Natural killer cell (primary cell): ENCODE data around the gene TMEM120B. TPM values are rescaled to one million over a fixed set of nuclear protein-coding genes. Genes with fewer than 3 reads are reported as not detected.
"Not testable (repeated sequence)": the region's sequence is repeated elsewhere in the genome, so short reads cannot be mapped to it uniquely, and the experiment has no call there.

Source experiments
- ATAC-seq, 3 donors: fragments of 150-1000 bp in 2 of 3; fragments of 200-7000 bp in 1 of 3; cut with Tn5 transposase; 1 replicate in 1 of 3; 2 replicates in 2 of 3; pipeline ENCODE4 v1.10.0; 2021; ENCODE audit warnings: mild to moderate bottlenecking in 2 of 3, moderate library complexity in 2 of 3
- DNase-seq, 2 donors: peaks; one replicate each; pipeline versions ENCODE4 v3.0.0 to v3.0.0-alpha.2; 2013 to 2021; ENCODE audit warnings: mixed read lengths in 1 of 2
- H3K27ac ChIP-seq: one replicate; pipeline ENCODE4 v1.5.1; 2013; ENCODE audit warnings: mild to moderate bottlenecking, low read length
- H3K27me3 ChIP-seq: one replicate; pipeline ENCODE4 v1.6.1; 2013; ENCODE audit warnings: low read length; ENCODE audit not compliant: control insufficient read depth, insufficient read depth
- H3K36me3 ChIP-seq: one replicate; pipeline ENCODE4 v1.6.1; 2013; ENCODE audit warnings: low read length; ENCODE audit not compliant: control insufficient read depth, insufficient read depth
- H3K4me1 ChIP-seq: one replicate; pipeline ENCODE4 v1.6.1; 2013; ENCODE audit warnings: low read length; ENCODE audit not compliant: control insufficient read depth, insufficient read depth
- H3K4me3 ChIP-seq: one replicate; pipeline ENCODE4 v1.5.1; 2013; ENCODE audit warnings: low read length
- H3K9me3 ChIP-seq: one replicate; pipeline ENCODE4 v1.6.1; 2013; ENCODE audit warnings: low read length; ENCODE audit not compliant: control insufficient read depth, insufficient read depth
- H3K27ac Mint-ChIP-seq, 2 donors: one replicate each; pipeline ENCODE4 v1.8.0; 2022; ENCODE audit warnings: mild to moderate bottlenecking in 2 of 2, mixed read lengths in 2 of 2, moderate library complexity in 1 of 2
- H3K27me3 Mint-ChIP-seq, 2 donors: one replicate each; pipeline ENCODE4 v1.8.0; 2022; ENCODE audit warnings: low read depth in 2 of 2, mixed read lengths in 2 of 2
- H3K36me3 Mint-ChIP-seq: one replicate; pipeline ENCODE4 v1.8.0; 2022; ENCODE audit warnings: mixed read lengths
- H3K4me1 Mint-ChIP-seq, 2 donors: one replicate each; pipeline ENCODE4 v1.8.0; 2022; ENCODE audit warnings: mixed read lengths in 2 of 2
- H3K4me3 Mint-ChIP-seq: one replicate; pipeline ENCODE4 v1.8.0; 2022; ENCODE audit warnings: mild to moderate bottlenecking, moderate library complexity, mixed read lengths
- H3K9me3 Mint-ChIP-seq, 2 donors: one replicate each; pipeline ENCODE4 v1.8.0; 2022; ENCODE audit warnings: mixed read lengths in 2 of 2
- WGBS: methylation state at CpG from one replicate; pipeline ENCODE4 v1.1.7; 2013; ENCODE audit warnings: missing lambda C conversion rate; ENCODE audit not compliant: insufficient coverage; 5-methylcytosine and 5-hydroxymethylcytosine counted together
- intact Hi-C: fragments of 100-400 bp; cut with micrococcal nuclease; formaldehyde crosslinking; loops from one replicate; pipeline ENCODE4 v1.14.2; 2022
- total RNA-seq, 4 donors: library from RNA; stranded (reverse); fragments of 120-200 nt in 1 of 4; gene quantifications; one replicate each; pipeline versions ENCODE4 v1.2.3 to v1.2.4, GENCODE V29; 2013 to 2022
- TF ChIP-seq, protein P1 (sequence below): fragments of 200-600 bp; IDR thresholded peaks from one replicate; pipeline ENCODE4 v1.8.0; 2022; ENCODE audit warnings: antibody characterized with exemption

The TMEM120B gene
- total RNA-seq, 3 donors from 2014 or later (not counting 1 experiment from before 2014, with no cell fraction given) = 6.3 to 8.4 (median 7.9) TPM

DNA sequence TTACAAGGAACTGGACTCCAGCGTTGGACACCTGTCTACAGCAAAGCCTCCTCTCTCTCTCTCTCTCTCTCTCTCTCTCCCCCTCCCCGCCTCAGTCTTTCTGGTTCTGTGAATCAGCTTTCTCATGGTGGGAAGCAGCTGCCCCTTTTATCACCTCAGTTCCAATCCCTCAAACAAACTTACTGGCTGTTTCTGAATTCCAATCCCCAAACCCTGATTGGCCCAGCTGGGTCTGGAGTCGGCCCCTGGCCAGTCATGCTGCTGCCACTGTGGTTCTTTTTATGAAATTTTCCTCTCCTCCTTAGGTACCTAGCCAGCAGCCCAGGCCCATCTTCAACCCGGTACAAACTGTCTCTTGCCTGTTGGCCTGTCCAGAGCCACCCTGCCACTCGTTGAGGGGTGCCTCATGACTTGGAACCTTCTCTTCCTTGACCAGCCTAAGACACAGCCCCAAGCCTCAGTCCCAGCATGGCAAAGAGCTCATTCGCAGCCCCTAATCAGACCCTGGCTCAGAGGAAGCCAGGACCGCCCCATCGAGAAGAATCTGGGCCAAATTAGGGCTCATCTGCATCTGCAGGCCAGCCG is 33.7 kb upstream of the TMEM120B start:
- H3K4me1 ChIP-seq = peaks cover 9% of the 10 kb centered on the region
- Mint-ChIP-seq H3K4me3 (no peak overlapping the region), H3K36me3 (no peaks in the 10 kb centered on the region), H3K27ac (peak overlapping the region in 1 of 2 donors; percentile 71), H3K9me3 (no peaks in the 10 kb centered on the region), H3K27me3 (no peaks in the 10 kb centered on the region), H3K4me1 (peaks cover 0 to 5% of the 10 kb centered on the region in 2 donors)
- no peaks in the 10 kb centered on the region for H3K9me3 ChIP-seq
- no peak overlapping the region for H3K27ac ChIP-seq
- 89% methylated on average over 9 of the region's 9 CpGs for whole genome bisulfite sequencing
- no peak for DNase-seq
- H3K27me3 ChIP-seq = no peaks in the 10 kb centered on the region
- no peak overlapping the region for H3K4me3 ChIP-seq
- TF ChIP-seq, protein P1, sequence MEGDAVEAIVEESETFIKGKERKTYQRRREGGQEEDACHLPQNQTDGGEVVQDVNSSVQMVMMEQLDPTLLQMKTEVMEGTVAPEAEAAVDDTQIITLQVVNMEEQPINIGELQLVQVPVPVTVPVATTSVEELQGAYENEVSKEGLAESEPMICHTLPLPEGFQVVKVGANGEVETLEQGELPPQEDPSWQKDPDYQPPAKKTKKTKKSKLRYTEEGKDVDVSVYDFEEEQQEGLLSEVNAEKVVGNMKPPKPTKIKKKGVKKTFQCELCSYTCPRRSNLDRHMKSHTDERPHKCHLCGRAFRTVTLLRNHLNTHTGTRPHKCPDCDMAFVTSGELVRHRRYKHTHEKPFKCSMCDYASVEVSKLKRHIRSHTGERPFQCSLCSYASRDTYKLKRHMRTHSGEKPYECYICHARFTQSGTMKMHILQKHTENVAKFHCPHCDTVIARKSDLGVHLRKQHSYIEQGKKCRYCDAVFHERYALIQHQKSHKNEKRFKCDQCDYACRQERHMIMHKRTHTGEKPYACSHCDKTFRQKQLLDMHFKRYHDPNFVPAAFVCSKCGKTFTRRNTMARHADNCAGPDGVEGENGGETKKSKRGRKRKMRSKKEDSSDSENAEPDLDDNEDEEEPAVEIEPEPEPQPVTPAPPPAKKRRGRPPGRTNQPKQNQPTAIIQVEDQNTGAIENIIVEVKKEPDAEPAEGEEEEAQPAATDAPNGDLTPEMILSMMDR = no peak
- ATAC-seq = no peak
- no peaks in the 10 kb centered on the region for H3K36me3 ChIP-seq
- intact Hi-C loops = no loop called here

DNA sequence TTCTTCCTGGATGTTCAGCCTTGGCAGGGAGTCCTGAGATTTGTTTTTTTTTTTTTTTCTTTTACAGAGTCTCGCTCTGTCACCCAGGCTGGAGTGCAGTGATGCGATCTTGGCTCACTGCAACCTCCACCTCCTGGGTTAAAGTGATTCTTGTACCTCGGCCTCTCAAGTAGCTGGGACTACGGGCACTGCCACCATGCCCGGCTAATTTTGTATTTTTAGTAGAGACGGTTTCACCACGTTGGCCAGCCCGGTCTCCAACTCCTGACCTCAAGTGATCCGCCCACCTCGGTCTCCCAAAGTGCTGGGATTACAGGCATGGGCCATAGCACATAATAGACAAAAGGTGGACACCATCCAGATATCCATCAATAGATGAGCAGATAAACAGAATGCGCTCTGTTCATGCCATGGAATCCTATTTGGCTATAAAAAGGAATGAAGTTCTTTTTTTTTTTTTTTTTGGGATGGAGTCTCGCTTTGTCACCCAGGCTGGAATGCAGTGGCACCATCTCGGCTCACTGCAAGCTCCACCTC is 32.8 kb upstream of the TMEM120B start:
- H3K4me3 ChIP-seq, H3K36me3 ChIP-seq, H3K27ac ChIP-seq, H3K9me3 Mint-ChIP-seq, DNase-seq, H3K36me3 Mint-ChIP-seq, H3K4me1 Mint-ChIP-seq, H3K9me3 ChIP-seq, H3K4me1 ChIP-seq, H3K4me3 Mint-ChIP-seq, H3K27me3 Mint-ChIP-seq, H3K27me3 ChIP-seq, ATAC-seq: not testable (repeated sequence)
- intact Hi-C loops = loop anchor here (10.0 kb wide), 1 partner anchor 345 kb away; no protein-coding TSS in a partner anchor
- WGBS = 92% methylated on average over 12 of the region's 13 CpGs
- H3K27ac Mint-ChIP-seq = peak overlapping the region in 1 of 2 donors; percentile 71

DNA sequence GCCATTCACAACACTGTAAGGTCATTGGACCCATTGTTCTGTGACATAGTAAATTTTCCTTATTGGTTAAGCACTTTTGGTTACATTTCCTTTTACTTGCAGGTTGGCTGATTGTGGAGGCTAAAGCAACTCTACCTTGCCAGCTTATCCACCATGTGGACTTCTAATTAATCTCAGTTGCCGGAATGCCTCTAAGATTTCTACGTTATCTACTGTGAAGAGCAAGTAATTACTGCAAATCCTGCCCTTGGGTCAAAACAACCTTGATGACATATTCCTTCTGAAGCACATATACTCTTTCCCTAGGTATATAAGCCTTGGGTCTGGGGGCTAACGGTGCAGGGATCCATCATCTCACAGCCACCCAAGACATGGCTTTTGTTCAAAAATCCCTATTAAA is 23.6 kb upstream of the TMEM120B start:
- Mint-ChIP-seq H3K9me3 (no peaks in the 10 kb centered on the region), H3K4me1 (peaks cover 5 to 6% of the 10 kb centered on the region in 2 donors), H3K27ac (peak overlapping the region in 1 of 2 donors; percentile 18), H3K36me3 (no peaks in the 10 kb centered on the region), H3K4me3 (no peak overlapping the region), H3K27me3 (no peaks in the 10 kb centered on the region)
- 97% methylated on average over 3 of the region's 3 CpGs for WGBS
- Histone ChIP-seq H3K4me1 (peaks cover 10% of the 10 kb centered on the region), H3K27me3 (no peaks in the 10 kb centered on the region), H3K36me3 (no peaks in the 10 kb centered on the region), H3K27ac (no peak overlapping the region), H3K9me3 (no peaks in the 10 kb centered on the region), H3K4me3 (no peak overlapping the region)
- no peak for ATAC-seq
- DNase-seq = no peak
- intact Hi-C loops = loop anchor here (10.0 kb wide), 1 partner anchor 354 kb away; no protein-coding TSS in a partner anchor
- TF ChIP-seq, protein P1 = no peak

DNA sequence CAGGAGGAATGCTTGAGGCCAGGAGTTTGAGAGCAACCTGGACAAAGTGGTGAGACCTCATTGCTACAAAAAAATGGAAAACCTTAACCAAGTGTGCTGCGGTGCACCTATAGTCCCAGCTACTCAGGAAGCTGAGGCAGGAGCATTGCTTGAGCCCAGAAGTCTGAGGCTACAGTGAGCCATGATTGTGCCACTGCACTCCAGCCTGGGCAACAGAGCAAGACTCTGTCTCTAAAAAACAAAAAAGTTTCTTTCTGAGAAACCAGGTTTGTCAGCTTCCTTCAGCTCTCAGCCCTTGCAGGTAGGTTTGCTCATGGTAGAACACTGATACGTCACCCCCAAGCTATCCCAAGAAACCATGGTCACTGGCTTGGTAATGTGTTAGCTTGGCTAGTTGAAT is 23.1 kb upstream of the TMEM120B start:
- intact Hi-C loops = loop anchor here (10.0 kb wide), 1 partner anchor 355 kb away; no protein-coding TSS in a partner anchor
- Histone ChIP-seq H3K27me3 (no peaks in the 10 kb centered on the region), H3K27ac (no peak overlapping the region), H3K36me3 (no peaks in the 10 kb centered on the region), H3K9me3 (no peaks in the 10 kb centered on the region), H3K4me3 (no peak overlapping the region), H3K4me1 (peaks cover 10% of the 10 kb centered on the region)
- Mint-ChIP-seq H3K36me3 (no peaks in the 10 kb centered on the region), H3K4me1 (peaks cover 5 to 6% of the 10 kb centered on the region in 2 donors), H3K9me3 (no peaks in the 10 kb centered on the region), H3K4me3 (no peak overlapping the region), H3K27ac (peak overlapping the region in 1 of 2 donors; percentile 18), H3K27me3 (no peaks in the 10 kb centered on the region)
- WGBS = 91% methylated on average over 1 of the region's 2 CpGs
- TF ChIP-seq, protein P1 = no peak
- DNase-seq (no peak), ATAC-seq (no peak)

DNA sequence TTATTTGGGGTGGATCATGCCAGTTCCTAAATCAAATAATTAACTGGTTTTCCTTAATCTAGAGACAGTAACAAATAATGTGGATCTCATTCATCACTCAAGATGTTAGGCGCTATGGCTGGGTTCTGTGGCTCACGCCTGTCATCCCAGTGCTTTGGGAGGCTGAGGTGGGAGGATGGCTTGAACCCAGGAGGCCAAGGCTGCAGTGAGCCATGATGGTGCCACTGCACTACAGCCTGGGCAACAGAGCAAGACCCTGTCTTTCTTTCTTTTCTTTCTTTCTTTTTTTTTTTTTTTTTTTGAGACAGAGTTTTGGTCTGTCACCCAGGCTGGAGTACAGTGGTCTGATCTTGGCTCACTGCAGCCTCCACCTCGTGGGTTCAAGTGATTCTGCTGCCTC is 19.8 kb upstream of the TMEM120B start:
- H3K27ac ChIP-seq, intact Hi-C loops, H3K4me1 ChIP-seq, H3K4me1 Mint-ChIP-seq, H3K4me3 Mint-ChIP-seq, H3K27me3 ChIP-seq, ATAC-seq, H3K9me3 ChIP-seq, H3K4me3 ChIP-seq, H3K27ac Mint-ChIP-seq, DNase-seq, H3K9me3 Mint-ChIP-seq, H3K27me3 Mint-ChIP-seq, H3K36me3 Mint-ChIP-seq, H3K36me3 ChIP-seq: not testable (repeated sequence)
- WGBS = 75% methylated on average over 3 of the region's 3 CpGs
